T-helper 1 cell (primary cell): Measurements from ENCODE around the gene FBLN1.
"Not testable (repeated sequence)": the region's sequence is repeated elsewhere in the genome, so short reads cannot be mapped to it uniquely, and the experiment has no call there.

ENCODE experiments used
- DNase-seq, 5 donors: peaks; one replicate each; pipeline ENCODE4 v3.0.0-alpha.2; 2012 to 2020

FBLN1 gene

GRCh38 chr22:45477366-45478107, 25.1 kb upstream of the FBLN1 start:
- DNase-seq, result no peak

GRCh38 chr22:45478108-45478771, 24.4 kb upstream of the FBLN1 start:
- DNase-seq, result no peak

- no peak for DNase-seq
These were observed 22.0 kb upstream of the FBLN1 start for GRCh38 chr22:45480717-45481116.

- DNase-seq, result no peak
These were observed 21.0 kb upstream of the FBLN1 start for GRCh38 chr22:45481661-45482060.

GRCh38 chr22:45482169-45482568, 20.5 kb upstream of the FBLN1 start:
- no peak for DNase-seq

- DNase-seq, result no peak
These were observed 19.4 kb upstream of the FBLN1 start for GRCh38 chr22:45483319-45483718.

- DNase-seq, result no peak
These were observed 18.7 kb upstream of the FBLN1 start for GRCh38 chr22:45483918-45484499.

GRCh38 chr22:45484742-45485141, 17.9 kb upstream of the FBLN1 start:
- no peak for DNase-seq

GRCh38 chr22:45485261-45485660, 17.4 kb upstream of the FBLN1 start:
- DNase-seq, result no peak

GRCh38 chr22:45488764-45489370, 13.8 kb upstream of the FBLN1 start:
- DNase-seq, result no peak

GRCh38 chr22:45490836-45491235, 11.8 kb upstream of the FBLN1 start:
- no peak for DNase-seq

GRCh38 chr22:45491841-45492240, 10.8 kb upstream of the FBLN1 start:
- no peak for DNase-seq

- no peak for DNase-seq
These were observed 9.4 kb upstream of the FBLN1 start for GRCh38 chr22:45493286-45493771.

GRCh38 chr22:45494306-45494705, 8.4 kb upstream of the FBLN1 start:
- not testable (repeated sequence) for DNase-seq

GRCh38 chr22:45495616-45496015, 7.1 kb upstream of the FBLN1 start:
- DNase-seq, result not testable (repeated sequence)

GRCh38 chr22:45496451-45496941, 6.2 kb upstream of the FBLN1 start:
- no peak for DNase-seq

- no peak for DNase-seq
These were observed 5.1 kb upstream of the FBLN1 start for GRCh38 chr22:45497351-45498145.

GRCh38 chr22:45499746-45500145, 2.9 kb upstream of the FBLN1 start:
- DNase-seq, result no peak

- no peak for DNase-seq
These were observed 550 bp downstream of the FBLN1 start for GRCh38 chr22:45503050-45503815.

GRCh38 chr22:45503816-45504372, 1.2 kb downstream of the FBLN1 start:
- DNase-seq, result no peak
